ENCODE measurements around the gene FAM110D.

DNA sequence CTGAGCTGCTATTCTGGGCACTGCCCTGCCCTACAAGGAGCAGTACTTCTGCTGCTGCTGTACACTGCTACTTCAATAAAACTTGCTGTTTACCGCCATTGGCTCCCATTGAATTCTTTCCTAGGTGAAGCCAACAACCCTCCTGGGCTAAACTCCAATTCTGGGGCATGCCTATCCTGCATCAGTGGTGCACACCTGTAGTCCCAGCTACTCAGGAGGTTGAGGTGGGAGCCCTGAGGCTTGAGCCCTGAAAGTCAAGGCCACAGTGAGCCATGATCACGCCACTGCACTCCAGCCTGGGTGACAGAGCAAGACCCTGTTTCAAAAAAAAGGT is 26.1 kb upstream of the FAM110D start:
- no peak for TF ChIP-seq CEBPB (IDR thresholded peaks at IDR 0.05)
- TF ChIP-seq ZBTB7A (IDR thresholded peaks at IDR 0.05; ENCODE audit: low read depth), result no peak
- no peak for TF ChIP-seq EP300 (IDR thresholded peaks at IDR 0.05; ENCODE audit: borderline replicate concordance)
- TF ChIP-seq, protein P1, sequence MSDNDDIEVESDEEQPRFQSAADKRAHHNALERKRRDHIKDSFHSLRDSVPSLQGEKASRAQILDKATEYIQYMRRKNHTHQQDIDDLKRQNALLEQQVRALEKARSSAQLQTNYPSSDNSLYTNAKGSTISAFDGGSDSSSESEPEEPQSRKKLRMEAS (IDR thresholded peaks at IDR 0.05), result no peak
- no peak for TF ChIP-seq TEAD4 (IDR thresholded peaks at IDR 0.05)

Measured in Ishikawa (cell line).